ENCODE results near the gene DYNLT1. TPM values are rescaled to one million over a fixed set of nuclear protein-coding genes. Genes with fewer than 3 reads are reported as not detected.
"Not testable (repeated sequence)": the region's sequence is repeated elsewhere in the genome, so short reads cannot be mapped to it uniquely, and the experiment has no call there.

The DYNLT1 gene
- total RNA-seq, 6 donors from 2014 or later = 49.2 to 119 (median 100) TPM

DNA sequence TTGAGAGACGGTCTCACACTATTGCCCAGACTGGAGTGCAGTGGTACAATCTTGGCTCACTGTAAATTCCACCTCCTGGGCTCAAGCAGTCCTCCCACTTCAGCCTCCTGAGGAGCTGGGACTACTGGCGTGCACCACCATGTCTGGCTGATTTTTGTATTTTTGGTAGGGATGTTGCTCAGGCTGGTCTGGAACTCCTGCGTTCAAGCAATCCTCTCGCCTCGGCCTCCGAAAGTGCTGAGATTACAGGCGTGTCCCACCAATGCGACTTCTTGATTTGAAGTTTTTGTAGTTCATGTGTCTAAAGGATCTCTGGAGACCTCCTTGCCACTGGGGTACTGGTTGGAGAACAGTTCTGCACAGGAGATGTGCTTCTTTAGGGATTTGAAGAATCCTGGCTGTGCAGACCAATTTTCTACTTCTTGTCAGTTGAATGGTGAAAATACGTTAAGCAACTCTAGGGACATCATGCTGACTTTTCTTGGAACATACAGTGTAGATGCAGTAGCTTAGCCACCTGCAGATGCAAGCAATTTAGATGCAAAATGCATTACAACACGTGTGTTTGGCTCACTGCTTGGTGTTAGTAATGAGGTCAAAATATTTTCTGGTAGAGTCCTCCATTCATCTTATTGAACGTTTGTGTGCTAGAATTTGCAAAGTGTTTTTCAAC, 33.5 kb upstream of the DYNLT1 start:
- no peak for TF ChIP-seq EP300 (IDR thresholded peaks at IDR 0.05)
- no peak for TF ChIP-seq POLR2A (IDR thresholded peaks at IDR 0.05)
- no peak for TF ChIP-seq CTCF (IDR thresholded peaks at IDR 0.05)
- no peak for TF ChIP-seq POLR2AphosphoS5 (IDR thresholded peaks at IDR 0.05)
- ATAC-seq (ENCODE audit: low FRiP score in 2 of 2) (no peak), DNase-seq (no peak)
- no peak overlapping the region for H3K27ac ChIP-seq
- H3K4me1 ChIP-seq = no peaks in the 10 kb centered on the region
- H3K4me3 ChIP-seq = no peak overlapping the region
- H3K9me3 ChIP-seq = no peaks in the 10 kb centered on the region
- H3K27me3 ChIP-seq = no peaks in the 10 kb centered on the region
- 93 to 94% methylated on average over 10 to 11 of the region's 11 CpGs for WGBS, 2 donors
- H3K36me3 ChIP-seq = no peaks in the 10 kb centered on the region

- H3K27ac ChIP-seq; H3K9me3 ChIP-seq; H3K36me3 ChIP-seq; DNase-seq; H3K4me1 ChIP-seq; H3K4me3 ChIP-seq; ATAC-seq (ENCODE audit: low FRiP score in 2 of 2); H3K27me3 ChIP-seq: not testable (repeated sequence)
- WGBS, 2 donors = 98 to 100% methylated on average over 3 of the region's 3 CpGs
These were observed 32.6 kb upstream of the DYNLT1 start for GRCh38 chr6:158677094-158677493.

GRCh38 chr6:158674342-158675131, 30.0 kb upstream of the DYNLT1 start:
- TF ChIP-seq EP300 (IDR thresholded peaks at IDR 0.05) = no peak
- TF ChIP-seq POLR2AphosphoS5 (IDR thresholded peaks at IDR 0.05) = no peak
- TF ChIP-seq CTCF (IDR thresholded peaks at IDR 0.05) = no peak
- no peak for TF ChIP-seq POLR2A (IDR thresholded peaks at IDR 0.05)
- no peak for ATAC-seq (ENCODE audit: low FRiP score in 2 of 2)
- Histone ChIP-seq H3K9me3 (no peaks in the 10 kb centered on the region), H3K4me1 (peaks cover 0 to 4% (median under 1%) of the 10 kb centered on the region in 4 donors), H3K27ac (no peak overlapping the region), H3K27me3 (no peaks in the 10 kb centered on the region), H3K36me3 (no peaks in the 10 kb centered on the region), H3K4me3 (no peak overlapping the region)
- WGBS, 2 donors = 90 to 96% methylated on average over 14 of the region's 14 CpGs
- no peak for DNase-seq

GRCh38 chr6:158672726-158673125, 28.2 kb upstream of the DYNLT1 start:
- TF ChIP-seq EP300 (IDR thresholded peaks at IDR 0.05) = no peak
- no peak for TF ChIP-seq POLR2AphosphoS5 (IDR thresholded peaks at IDR 0.05)
- TF ChIP-seq POLR2A (IDR thresholded peaks at IDR 0.05) = no peak
- no peak for TF ChIP-seq CTCF (IDR thresholded peaks at IDR 0.05)
- H3K27ac ChIP-seq = no peak overlapping the region

GRCh38 chr6:158672119-158672518, 27.6 kb upstream of the DYNLT1 start:
- H3K36me3 ChIP-seq; H3K4me3 ChIP-seq; ATAC-seq (ENCODE audit: low FRiP score in 2 of 2); H3K9me3 ChIP-seq; H3K27me3 ChIP-seq; H3K27ac ChIP-seq; DNase-seq: not testable (repeated sequence)
- WGBS, 2 donors = 84 to 91% methylated on average over 8 of the region's 8 CpGs
- H3K4me1 ChIP-seq = peaks cover 9 to 26% (median 17%) of the 10 kb centered on the region in 4 donors

More at GRCh38 chr6:158672726-158673125, 28.2 kb upstream of the DYNLT1 start:
- H3K4me3 ChIP-seq = no peak overlapping the region
- H3K27me3 ChIP-seq = no peaks in the 10 kb centered on the region
- ATAC-seq (ENCODE audit: low FRiP score in 2 of 2) (no peak), DNase-seq (no peak)
- peaks cover 8 to 20% (median 12%) of the 10 kb centered on the region in 4 donors for H3K4me1 ChIP-seq
- H3K9me3 ChIP-seq = no peaks in the 10 kb centered on the region
- H3K36me3 ChIP-seq = no peaks in the 10 kb centered on the region
- WGBS, 2 donors = 89 to 90% methylated on average over 6 of the region's 6 CpGs

Measured in upper lobe of left lung (tissue), 6 donors.